Measurements from ENCODE around the gene TSC1. TPM values are rescaled to one million over a fixed set of nuclear protein-coding genes. Genes with fewer than 3 reads are reported as not detected.
"Not testable (repeated sequence)": the region's sequence is repeated elsewhere in the genome, so short reads cannot be mapped to it uniquely, and the experiment has no call there.

TSC1 gene
- polyA plus RNA-seq, 4 donors: 29.5 to 67.4 (median 45.0) TPM

GRCh38 chr9:132978112-132978450 is 33.7 kb upstream of the TSC1 start:
- DNase-seq (ENCODE audit: low read depth in 4 of 4, low spot score in 2 of 4): no peak

GRCh38 chr9:132976571-132976970 is 32.2 kb upstream of the TSC1 start:
- DNase-seq (ENCODE audit: low read depth in 4 of 4, low spot score in 2 of 4): no peak

GRCh38 chr9:132975961-132976360 is 31.5 kb upstream of the TSC1 start:
- no peak for DNase-seq (ENCODE audit: low read depth in 4 of 4, low spot score in 2 of 4)

- no peak for DNase-seq (ENCODE audit: low read depth in 4 of 4, low spot score in 2 of 4)
Observed at GRCh38 chr9:132973713-132974112, 29.3 kb upstream of the TSC1 start.

- no peak for DNase-seq (ENCODE audit: low read depth in 4 of 4, low spot score in 2 of 4)
Observed at GRCh38 chr9:132973166-132973565, 28.8 kb upstream of the TSC1 start.

- DNase-seq (ENCODE audit: low read depth in 4 of 4, low spot score in 2 of 4): peak in 1 of 4 donors; percentile 49
Observed at GRCh38 chr9:132970324-132971062, 26.1 kb upstream of the TSC1 start.

GRCh38 chr9:132969783-132970182 is 25.4 kb upstream of the TSC1 start:
- no peak for DNase-seq (ENCODE audit: low read depth in 4 of 4, low spot score in 2 of 4)

- DNase-seq (ENCODE audit: low read depth in 4 of 4, low spot score in 2 of 4): not testable (repeated sequence)
Observed at GRCh38 chr9:132967908-132968307, 23.5 kb upstream of the TSC1 start.

GRCh38 chr9:132965478-132965877 is 21.1 kb upstream of the TSC1 start:
- DNase-seq (ENCODE audit: low read depth in 4 of 4, low spot score in 2 of 4): no peak

GRCh38 chr9:132961002-132961401 is 16.6 kb upstream of the TSC1 start:
- no peak for DNase-seq (ENCODE audit: low read depth in 4 of 4, low spot score in 2 of 4)

- DNase-seq (ENCODE audit: low read depth in 4 of 4, low spot score in 2 of 4): no peak
Observed at GRCh38 chr9:132957805-132958204, 13.4 kb upstream of the TSC1 start.

- DNase-seq (ENCODE audit: low read depth in 4 of 4, low spot score in 2 of 4): no peak
Observed at GRCh38 chr9:132955768-132956167, 11.4 kb upstream of the TSC1 start.

GRCh38 chr9:132955123-132955522 is 10.7 kb upstream of the TSC1 start:
- no peak for DNase-seq (ENCODE audit: low read depth in 4 of 4, low spot score in 2 of 4)

- no peak for DNase-seq (ENCODE audit: low read depth in 4 of 4, low spot score in 2 of 4)
Observed at GRCh38 chr9:132949709-132950108, 5.3 kb upstream of the TSC1 start.

GRCh38 chr9:132948482-132949050 is 4.2 kb upstream of the TSC1 start:
- no peak for DNase-seq (ENCODE audit: low read depth in 4 of 4, low spot score in 2 of 4)

GRCh38 chr9:132947756-132948155 is 3.3 kb upstream of the TSC1 start:
- DNase-seq (ENCODE audit: low read depth in 4 of 4, low spot score in 2 of 4): no peak

- no peak for DNase-seq (ENCODE audit: low read depth in 4 of 4, low spot score in 2 of 4)
Observed at GRCh38 chr9:132946631-132947295, 2.3 kb upstream of the TSC1 start.

GRCh38 chr9:132946211-132946610 is 1.8 kb upstream of the TSC1 start:
- no peak for DNase-seq (ENCODE audit: low read depth in 4 of 4, low spot score in 2 of 4)

- peak in 1 of 4 donors; percentile 15 for DNase-seq (ENCODE audit: low read depth in 4 of 4, low spot score in 2 of 4)
Observed at GRCh38 chr9:132945186-132946130, 1.0 kb upstream of the TSC1 start.

GRCh38 chr9:132943651-132944293 is 644 bp downstream of the TSC1 start:
- no peak for DNase-seq (ENCODE audit: low read depth in 4 of 4, low spot score in 2 of 4)
